GM18507 (cell line): Measurements from ENCODE around the gene SLC43A1.

Experiments used
- DNase-seq: peaks from one replicate; pipeline ENCODE4 v3.0.0; 2011; ENCODE audit warnings: low read depth; ENCODE audit not compliant: insufficient read length; ENCODE audit errors: extremely low spot score
- FAIRE-seq: peaks from 2 replicates; lab custom pipeline; 2011; peaks lifted over from hg19 to GRCh38; lab: Jason Lieb, UNC

Gene SLC43A1

DNA sequence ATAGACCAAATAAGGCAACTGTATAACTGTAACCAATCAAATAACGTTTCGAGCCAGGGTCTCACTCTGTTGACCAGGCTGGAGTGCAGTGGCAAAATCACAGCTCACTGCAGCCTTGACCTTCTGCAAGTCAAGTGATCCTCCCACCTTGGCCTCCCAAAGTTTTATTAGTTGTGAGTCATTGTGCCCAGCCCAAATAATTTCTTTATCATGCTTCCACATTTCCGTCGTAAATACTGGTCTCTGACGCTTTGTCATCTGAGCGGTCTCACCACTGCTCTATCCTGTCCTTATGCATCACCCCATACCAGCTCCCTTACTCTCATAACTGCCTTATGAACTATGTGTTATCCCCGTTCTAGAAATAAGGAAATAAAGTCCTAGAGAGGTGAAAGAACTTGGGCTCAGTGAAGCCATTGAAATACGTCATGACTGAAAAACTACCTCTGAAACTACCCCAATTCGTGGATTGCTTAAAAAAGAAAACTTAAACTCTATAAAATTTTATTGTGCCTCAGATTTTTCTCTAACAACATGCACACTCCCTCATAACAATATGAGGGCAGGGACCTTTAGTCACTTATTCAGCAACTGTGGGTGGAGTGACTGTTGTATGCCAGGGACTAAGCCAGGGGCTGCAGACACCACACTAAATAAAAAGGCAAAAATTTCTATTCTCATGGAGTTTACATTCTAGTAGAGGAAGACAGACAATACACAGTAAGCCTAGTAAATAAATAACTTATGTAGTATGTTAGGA lies 71.0 kb downstream of the SLC43A1 start:
- FAIRE-seq: no peak
- DNase-seq: no peak

- DNase-seq: no peak
Measured at GRCh38 chr11:57440744-57441414, 74.6 kb downstream of the SLC43A1 start.

DNA sequence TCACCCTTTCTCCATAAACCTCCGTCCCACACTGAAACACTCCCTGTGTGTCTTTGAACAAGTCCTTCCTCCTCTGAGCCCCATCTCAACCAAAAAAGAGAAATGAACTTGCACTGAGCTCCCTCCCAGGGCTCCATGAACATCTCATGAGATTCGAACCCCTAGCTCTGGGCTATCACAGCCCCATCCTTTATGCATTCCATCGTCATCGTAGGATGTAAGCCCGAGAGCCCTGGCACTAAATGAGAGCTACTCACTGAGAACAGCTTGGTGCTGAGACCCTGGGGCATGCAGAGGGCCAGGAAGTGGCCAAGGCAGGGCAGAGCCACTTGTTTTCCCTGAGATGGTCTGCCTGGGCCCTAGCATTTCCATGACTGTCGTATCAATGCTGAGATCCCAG lies 75.7 kb downstream of the SLC43A1 start:
- DNase-seq: no peak
- FAIRE-seq: no peak

More at GRCh38 chr11:57440744-57441414, 74.6 kb downstream of the SLC43A1 start:
- FAIRE-seq: no peak

DNA sequence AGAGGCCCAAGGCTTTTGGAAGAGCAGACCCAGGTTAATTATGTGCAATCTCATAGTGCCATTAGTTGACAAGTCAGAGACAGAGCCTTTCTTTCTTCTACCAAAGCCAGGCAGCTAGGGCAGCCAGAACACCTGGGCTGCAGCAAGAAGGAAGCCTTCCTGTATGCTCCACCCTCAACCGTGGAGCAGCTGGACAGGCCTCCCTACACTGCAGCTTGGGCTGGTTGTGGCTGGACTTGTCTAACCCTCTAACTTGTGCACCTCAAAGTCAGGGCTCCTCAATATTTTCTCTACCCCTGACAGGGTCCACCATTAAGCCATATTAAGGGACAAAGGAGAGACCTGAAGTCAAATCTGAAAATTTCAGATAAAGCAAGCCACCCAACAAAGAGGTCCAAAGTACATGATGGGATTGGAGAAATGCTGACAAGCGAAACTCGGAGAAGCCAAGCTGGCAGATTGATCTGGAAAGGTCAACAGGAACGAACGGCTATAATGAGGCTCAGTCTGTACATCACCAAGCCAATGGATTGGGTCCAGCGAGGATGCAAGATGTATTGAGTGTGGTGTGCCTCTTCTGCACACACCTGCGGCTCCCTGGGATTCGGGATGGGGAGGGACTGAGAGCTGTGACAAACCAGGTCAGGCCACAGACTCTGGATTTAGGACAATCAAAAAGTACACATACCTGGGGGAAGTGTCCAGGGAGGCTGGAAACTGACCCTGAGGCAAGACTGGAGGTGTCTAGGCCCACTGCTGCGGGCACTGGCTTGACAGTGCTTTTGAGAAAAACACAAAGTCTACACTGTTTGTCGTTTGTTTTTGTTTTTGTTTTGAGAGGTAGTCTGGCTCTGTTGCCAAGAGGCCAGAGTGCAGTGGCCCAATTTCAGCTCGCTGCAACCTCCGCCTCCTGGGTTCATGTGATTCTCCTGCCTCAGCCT lies 76.9 kb downstream of the SLC43A1 start:
- DNase-seq (no peak), FAIRE-seq (no peak)

DNA sequence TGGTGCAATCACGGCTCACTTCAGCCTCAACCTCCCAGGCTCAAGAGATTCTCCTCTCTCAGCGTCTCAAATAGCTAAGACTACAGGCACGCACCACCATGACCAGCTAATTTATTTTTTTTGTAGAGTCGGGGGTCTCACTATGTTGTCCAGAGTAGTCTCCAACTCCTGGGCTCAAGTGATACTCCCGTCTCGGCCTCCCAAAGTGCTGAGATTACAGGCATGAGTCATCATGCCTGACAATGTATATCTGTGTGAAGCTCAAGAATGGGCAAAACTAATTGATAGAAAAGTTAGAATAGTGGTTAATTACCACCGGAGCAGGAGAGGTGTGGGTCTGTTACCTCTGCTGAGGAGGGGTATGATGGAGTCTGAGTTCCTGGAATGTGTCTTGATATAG lies 79.5 kb downstream of the SLC43A1 start:
- no peak for DNase-seq
- no peak for FAIRE-seq

DNA sequence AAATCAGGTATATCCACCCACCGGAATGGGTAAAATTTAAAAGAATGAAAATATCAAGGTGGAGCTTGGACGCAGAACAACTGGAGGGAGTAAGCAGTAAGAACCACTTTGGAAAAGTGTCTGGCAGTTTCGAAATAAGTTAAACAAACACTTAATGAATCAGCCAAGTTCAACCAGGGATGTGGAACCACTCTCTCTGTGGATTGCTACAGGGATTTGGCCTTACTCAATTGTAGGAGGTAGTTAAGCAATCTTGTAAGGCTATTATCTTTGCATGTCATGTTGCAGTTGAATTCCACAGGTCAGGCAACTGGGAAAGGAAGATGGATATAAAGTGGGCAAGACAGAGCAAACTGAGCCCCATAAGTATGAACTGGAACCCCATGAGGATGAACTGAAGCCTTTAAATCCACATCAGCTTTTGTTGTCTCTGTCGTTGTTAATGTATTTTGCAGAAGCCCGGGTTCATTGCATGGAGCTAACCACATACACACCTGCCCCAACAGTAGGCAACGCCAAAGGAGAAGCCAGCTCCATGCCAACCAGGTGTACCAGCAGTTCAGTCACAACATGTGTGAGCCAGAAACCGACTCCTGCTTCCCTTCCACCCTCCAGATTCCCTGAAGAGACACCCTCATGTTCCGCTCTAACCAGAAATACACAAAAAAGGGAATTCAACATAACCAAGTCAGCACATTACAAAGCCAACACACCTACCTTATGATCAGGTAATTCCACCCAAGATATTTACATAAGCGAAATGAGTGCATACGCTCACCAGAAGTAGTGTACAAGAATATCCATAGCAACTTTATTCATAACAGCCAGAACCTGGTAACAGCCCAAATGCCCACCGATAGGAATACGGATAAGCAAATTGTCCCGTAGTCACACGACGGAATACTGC lies 80.6 kb downstream of the SLC43A1 start:
- FAIRE-seq (no peak), DNase-seq (no peak)
